ENCODE results near the gene ADAMTS2.

ADAMTS2 gene

GRCh38 chr5:179151286-179152118 lies 193.8 kb downstream of the ADAMTS2 start:
- no peak for TF ChIP-seq CTCF (IDR thresholded peaks at IDR 0.05)

- no peak for TF ChIP-seq CTCF (IDR thresholded peaks at IDR 0.05)
These were observed 195.2 kb downstream of the ADAMTS2 start for GRCh38 chr5:179150011-179150410.

GRCh38 chr5:179149278-179149677 lies 196.0 kb downstream of the ADAMTS2 start:
- TF ChIP-seq CTCF (IDR thresholded peaks at IDR 0.05): no peak

- no peak for TF ChIP-seq CTCF (IDR thresholded peaks at IDR 0.05)
These were observed 196.5 kb downstream of the ADAMTS2 start for GRCh38 chr5:179148703-179149170.

GRCh38 chr5:179147991-179148702 lies 197.1 kb downstream of the ADAMTS2 start:
- TF ChIP-seq CTCF (IDR thresholded peaks at IDR 0.05): no peak

- no peak for TF ChIP-seq CTCF (IDR thresholded peaks at IDR 0.05)
These were observed 199.0 kb downstream of the ADAMTS2 start for GRCh38 chr5:179146277-179146676.

- no peak for TF ChIP-seq CTCF (IDR thresholded peaks at IDR 0.05)
These were observed 201.8 kb downstream of the ADAMTS2 start for GRCh38 chr5:179143446-179143845.

Measured in LNCAP (cell line).